WTC11 (cell line): ENCODE results near the gene DBT. TPM values are rescaled to one million over a fixed set of nuclear protein-coding genes. Genes with fewer than 3 reads are reported as not detected.

Source experiments
- ATAC-seq: fragments of 200-7000 bp; cut with Tn5 transposase; 2 replicates; pipeline ENCODE4 v1.10.0; 2021; ENCODE audit warnings: mild to moderate bottlenecking, moderate library complexity
- CTCF ChIA-PET: fragments of 300-600 bp; sonication (Branson Sonifier 250); formaldehyde crosslinking; loops from one replicate; lab custom pipeline; 2021; ENCODE audit warnings: antibody characterized with exemption; lab: Charles Lee
- POLR2A ChIA-PET: fragments of 350-600 bp; sonication (Branson Sonifier 250); formaldehyde crosslinking; loops from one replicate; lab custom pipeline; 2021; ENCODE audit warnings: antibody characterized with exemption; lab: Charles Lee
- DNase-seq: peaks from one replicate; pipeline ENCODE4 v3.0.0; 2021; ENCODE audit warnings: low spot score
- H3K27ac Mint-ChIP-seq: 2 replicates; pipeline ENCODE4 v1.8.0; 2021; ENCODE audit warnings: mixed read lengths
- H3K27me3 Mint-ChIP-seq: 2 replicates; pipeline ENCODE4 v1.8.0; 2021; ENCODE audit warnings: low read depth, mild to moderate bottlenecking, moderate library complexity, mixed read lengths
- H3K36me3 Mint-ChIP-seq: 2 replicates; pipeline ENCODE4 v1.8.0; 2021; ENCODE audit warnings: mixed read lengths
- H3K4me1 Mint-ChIP-seq: 2 replicates; pipeline ENCODE4 v1.8.0; 2022; ENCODE audit warnings: mixed read lengths
- H3K4me3 Mint-ChIP-seq: 2 replicates; pipeline ENCODE4 v1.8.0; 2021; ENCODE audit warnings: mild to moderate bottlenecking, moderate library complexity, mixed read lengths
- H3K9me3 Mint-ChIP-seq: 2 replicates; pipeline ENCODE4 v1.8.0; 2021; ENCODE audit warnings: mixed read lengths
- ATF3 ChIP-seq: sonication (generic); formaldehyde crosslinking; conservative IDR thresholded peaks from 2 replicates; pipeline ENCODE4 v1.8.1; 2022; ENCODE audit warnings: mild to moderate bottlenecking, missing genetic modification reagents
- ATF6 ChIP-seq: sonication (generic); formaldehyde crosslinking; IDR thresholded peaks from 2 replicates; pipeline ENCODE4 v1.8.1; 2023; ENCODE audit warnings: mild to moderate bottlenecking, missing genetic modification reagents
- CBFB ChIP-seq: sonication (generic); formaldehyde crosslinking; IDR thresholded peaks from 2 replicates; pipeline ENCODE4 v1.8.1; 2022; ENCODE audit warnings: mild to moderate bottlenecking, low read depth, missing genetic modification reagents
- CREM ChIP-seq: sonication (generic); formaldehyde crosslinking; IDR thresholded peaks from 2 replicates; pipeline ENCODE4 v1.8.1; 2022; ENCODE audit warnings: mild to moderate bottlenecking, missing genetic modification reagents, moderate library complexity
- EMX1 ChIP-seq: fragments of 250-450 bp; sonication (Bioruptor Pico); IDR thresholded peaks from 2 replicates; pipeline ENCODE4 v1.8.0; 2021; ENCODE audit warnings: mild to moderate bottlenecking
- FOXJ3 ChIP-seq: sonication (generic); formaldehyde crosslinking; IDR thresholded peaks from 2 replicates; pipeline ENCODE4 v1.9.0; 2021; ENCODE audit warnings: missing genetic modification reagents, mild to moderate bottlenecking, borderline replicate concordance
- FOXK1 ChIP-seq: sonication (generic); formaldehyde crosslinking; IDR thresholded peaks from 2 replicates; pipeline ENCODE4 v1.8.0; 2022; ENCODE audit warnings: mild to moderate bottlenecking, moderate library complexity, missing genetic modification reagents
- GRHL2 ChIP-seq: fragments of 250-450 bp; sonication (Bioruptor Pico); IDR thresholded peaks from 2 replicates; pipeline ENCODE4 v1.8.0; 2022; ENCODE audit warnings: mild to moderate bottlenecking, moderate library complexity; ENCODE audit not compliant: insufficient replicate concordance, severe bottlenecking
- GTF2I ChIP-seq: fragments of 250-450 bp; sonication (Bioruptor Pico); conservative IDR thresholded peaks from 2 replicates; pipeline ENCODE4 v1.4.0; 2021; ENCODE audit warnings: mild to moderate bottlenecking
- JAZF1 ChIP-seq: fragments of 250-450 bp; sonication (Bioruptor Pico); IDR thresholded peaks from 2 replicates; pipeline ENCODE4 v1.9.0; 2021; ENCODE audit warnings: moderate library complexity, mild to moderate bottlenecking, inconsistent platforms
- KAT7 ChIP-seq: sonication (generic); formaldehyde crosslinking; IDR thresholded peaks from 2 replicates; pipeline ENCODE4 v1.8.1; 2023; ENCODE audit warnings: missing genetic modification reagents, mild to moderate bottlenecking, borderline replicate concordance
- MAX ChIP-seq: sonication (generic); formaldehyde crosslinking; IDR thresholded peaks from 2 replicates; pipeline ENCODE4 v1.8.0; 2022; ENCODE audit warnings: mild to moderate bottlenecking, missing genetic modification reagents
- MXD4 ChIP-seq: fragments of 250-450 bp; sonication (Bioruptor Pico); IDR thresholded peaks from 2 replicates; pipeline ENCODE4 v1.8.0; 2021; ENCODE audit warnings: mild to moderate bottlenecking, moderate library complexity, borderline replicate concordance
- NFATC4 ChIP-seq: fragments of 250-450 bp; sonication (Bioruptor Pico); IDR thresholded peaks from 2 replicates; pipeline ENCODE4 v1.9.0; 2021; ENCODE audit warnings: mild to moderate bottlenecking
- NFYB ChIP-seq: sonication (generic); formaldehyde crosslinking; conservative IDR thresholded peaks from 2 replicates; pipeline ENCODE4 v1.8.0; 2022; ENCODE audit warnings: low read depth, missing genetic modification reagents
- RORB ChIP-seq: fragments of 250-450 bp; sonication (Bioruptor Pico); IDR thresholded peaks from 2 replicates; pipeline ENCODE4 v1.9.0; 2021; ENCODE audit warnings: mild to moderate bottlenecking
- SMAD3 ChIP-seq: sonication (generic); formaldehyde crosslinking; IDR thresholded peaks from 2 replicates; pipeline ENCODE4 v1.8.0; 2022; ENCODE audit warnings: missing genetic modification reagents, mild to moderate bottlenecking, borderline replicate concordance
- SOX15 ChIP-seq: fragments of 250-450 bp; sonication (Bioruptor Pico); IDR thresholded peaks from 2 replicates; pipeline ENCODE4 v1.9.0; 2021; ENCODE audit warnings: mild to moderate bottlenecking
- TEAD1 ChIP-seq: sonication (generic); formaldehyde crosslinking; IDR thresholded peaks from 2 replicates; pipeline ENCODE4 v1.8.0; 2022; ENCODE audit warnings: mild to moderate bottlenecking, missing genetic modification reagents
- USF1 ChIP-seq: sonication (generic); formaldehyde crosslinking; IDR thresholded peaks from 2 replicates; pipeline ENCODE4 v1.8.0; 2022; ENCODE audit warnings: mild to moderate bottlenecking, missing genetic modification reagents
- ZNF219 ChIP-seq: sonication (generic); formaldehyde crosslinking; IDR thresholded peaks from 2 replicates; pipeline ENCODE4 v1.8.0; 2023; ENCODE audit warnings: missing genetic modification reagents, mild to moderate bottlenecking, borderline replicate concordance
- ZNF263 ChIP-seq: sonication (generic); formaldehyde crosslinking; IDR thresholded peaks from 2 replicates; pipeline ENCODE4 v1.8.1; 2022; ENCODE audit warnings: low read depth, mild to moderate bottlenecking, moderate library complexity, missing genetic modification reagents
- ZNF416 ChIP-seq: fragments of 250-450 bp; sonication (Bioruptor Pico); IDR thresholded peaks from 2 replicates; pipeline ENCODE4 v1.9.0; 2021; ENCODE audit warnings: mild to moderate bottlenecking, inconsistent platforms
- ZNF512 ChIP-seq: sonication (generic); formaldehyde crosslinking; IDR thresholded peaks from 2 replicates; pipeline ENCODE4 v1.8.1; 2022; ENCODE audit warnings: missing genetic modification reagents, borderline replicate concordance
- ZNF532 ChIP-seq: fragments of 250-450 bp; sonication (Bioruptor Pico); IDR thresholded peaks from 2 replicates; pipeline ENCODE4 v1.9.0; 2021; ENCODE audit warnings: mild to moderate bottlenecking, borderline replicate concordance
- total RNA-seq: library from RNA; stranded (reverse); gene quantifications from 3 replicates; pipeline ENCODE4 v1.2.3, GENCODE V29; 2021

The DBT gene
- total RNA-seq, 1 experiment from 2014 or later, result 20.1 TPM

- Mint-ChIP-seq H3K27me3 (no peaks in the 10 kb centered on the region), H3K4me1 (no peaks in the 10 kb centered on the region), H3K36me3 (peaks cover 66% of the 10 kb centered on the region), H3K27ac (no peak overlapping the region), H3K9me3 (no peaks in the 10 kb centered on the region)
- no peak for DNase-seq
- ATAC-seq, result no peak
- ChIA-PET CTCF (no interaction called here), POLR2A (no interaction called here)
- TF ChIP-seq TEAD1 (CRISPR knock-in tag), result no peak
- no peak for TF ChIP-seq USF1 (CRISPR knock-in tag)
- TF ChIP-seq NFATC4, result no peak
- TF ChIP-seq FOXJ3 (CRISPR knock-in tag), result no peak
- no peak for TF ChIP-seq MAX (CRISPR knock-in tag)
- TF ChIP-seq EMX1 (CRISPR knock-in tag), result no peak
- TF ChIP-seq CBFB (CRISPR knock-in tag), result no peak
- TF ChIP-seq ZNF416 (CRISPR knock-in tag), result no peak
- no peak for TF ChIP-seq NFYB
- no peak for TF ChIP-seq ZNF219 (CRISPR knock-in tag)
- no peak for TF ChIP-seq ZNF532 (CRISPR knock-in tag)
- no peak for TF ChIP-seq GTF2I (CRISPR knock-in tag)
- no peak for TF ChIP-seq JAZF1 (CRISPR knock-in tag)
- no peak for TF ChIP-seq ZNF512 (CRISPR knock-in tag)
- no peak for TF ChIP-seq MXD4 (CRISPR knock-in tag)
- TF ChIP-seq ATF3 (CRISPR knock-in tag), result no peak
- no peak for TF ChIP-seq KAT7 (CRISPR knock-in tag)
- no peak for TF ChIP-seq CREM (CRISPR knock-in tag)
- TF ChIP-seq, all 79 proteins: peak for 0
- H3K4me3 Mint-ChIP-seq, result no peak overlapping the region
Measured at GRCh38 chr1:100277866-100278265, 28.2 kb upstream of the DBT start.

GRCh38 chr1:100268202-100268601 is 18.6 kb upstream of the DBT start:
- DNase-seq (no peak), ATAC-seq (no peak)
- Mint-ChIP-seq H3K4me1 (peaks cover 10% of the 10 kb centered on the region), H3K4me3 (no peak overlapping the region; the same call in 1 of the 2 replicates), H3K27me3 (peaks cover 7% of the 10 kb centered on the region), H3K27ac (no peak overlapping the region), H3K36me3 (peaks cover 53% of the 10 kb centered on the region), H3K9me3 (peaks cover 19% of the 10 kb centered on the region)
- ChIA-PET CTCF (interaction anchor here (0.5 to 1.6 kb wide), 3 partner anchors 15 to 188 kb away, joined by 3 to 4 read pairs (median 4); no protein-coding TSS in a partner anchor), POLR2A (no interaction called here)
- TF ChIP-seq USF1 (CRISPR knock-in tag) (no peak), ZNF263 (CRISPR knock-in tag) (no peak), ATF6 (no peak), ATF3 (CRISPR knock-in tag) (no peak), GRHL2 (CRISPR knock-in tag) (no peak), SMAD3 (CRISPR knock-in tag) (no peak), NFYB (no peak), ZNF219 (CRISPR knock-in tag) (no peak), SOX15 (CRISPR knock-in tag) (no peak), FOXK1 (CRISPR knock-in tag) (no peak), JAZF1 (CRISPR knock-in tag) (no peak), RORB (CRISPR knock-in tag) (no peak)
